ENCODE data around the gene EFNB3. TPM values are rescaled to one million over a fixed set of nuclear protein-coding genes. Genes with fewer than 3 reads are reported as not detected.

Gene EFNB3
- total RNA-seq, 3 donors from 2014 or later = 0.31 to 1.3 (median 0.35) TPM

GRCh38 chr17:7744416-7744815 lies 39.4 kb downstream of the EFNB3 start:
- Histone ChIP-seq H3K36me3 (ENCODE audit: low read depth) (no peaks in the 10 kb centered on the region), H3K9me3 (no peaks in the 10 kb centered on the region), H3K4me1 (ENCODE audit: low read depth) (no peaks in the 10 kb centered on the region), H3K4me3 (no peak overlapping the region)
- intact Hi-C loops (cut with DNase I, micrococcal nuclease) = loop anchor here in 1 of 2 donors (10.0 kb wide), 1 partner anchor 240 kb away; no protein-coding TSS in a partner anchor
- no peak for TF ChIP-seq CTCF (IDR thresholded peaks at IDR 0.05)
- peak; percentile 47 for ATAC-seq
- peak in 1 of 3 donors; percentile 8 for DNase-seq

- intact Hi-C loops (cut with DNase I, micrococcal nuclease) = loop anchor here in 1 of 2 donors (10.0 kb wide), 1 partner anchor 239 kb away; no protein-coding TSS in a partner anchor
- no peak for TF ChIP-seq CTCF (IDR thresholded peaks at IDR 0.05)
- no peak for ATAC-seq
These were observed 40.9 kb downstream of the EFNB3 start for GRCh38 chr17:7745748-7746470.

GRCh38 chr17:7747635-7748071 lies 42.7 kb downstream of the EFNB3 start:
- intact Hi-C loops (cut with DNase I, micrococcal nuclease) = loop anchor here in 1 of 2 donors (10.0 kb wide), 1 partner anchor 237 kb away; no protein-coding TSS in a partner anchor
- Histone ChIP-seq H3K9me3 (no peaks in the 10 kb centered on the region), H3K36me3 (ENCODE audit: low read depth) (no peaks in the 10 kb centered on the region), H3K4me1 (ENCODE audit: low read depth) (no peaks in the 10 kb centered on the region), H3K4me3 (no peak overlapping the region)
- ATAC-seq = no peak
- TF ChIP-seq CTCF (IDR thresholded peaks at IDR 0.05) = no peak
- DNase-seq = no peak

More at GRCh38 chr17:7745748-7746470, 40.9 kb downstream of the EFNB3 start:
- no peak overlapping the region for H3K4me3 ChIP-seq
- H3K9me3 ChIP-seq = no peaks in the 10 kb centered on the region
- no peaks in the 10 kb centered on the region for H3K4me1 ChIP-seq (ENCODE audit: low read depth)
- H3K36me3 ChIP-seq (ENCODE audit: low read depth) = no peaks in the 10 kb centered on the region
- DNase-seq = no peak

GRCh38 chr17:7748076-7748775 lies 43.2 kb downstream of the EFNB3 start:
- no peak for TF ChIP-seq CTCF (IDR thresholded peaks at IDR 0.05)
- intact Hi-C loops (cut with DNase I, micrococcal nuclease) = loop anchor here in 1 of 2 donors (10.0 kb wide), 1 partner anchor 237 kb away; no protein-coding TSS in a partner anchor
- H3K9me3 ChIP-seq = no peaks in the 10 kb centered on the region
- H3K4me1 ChIP-seq (ENCODE audit: low read depth) = no peaks in the 10 kb centered on the region
- ATAC-seq = no peak
- DNase-seq = no peak
- no peak overlapping the region for H3K4me3 ChIP-seq
- no peaks in the 10 kb centered on the region for H3K36me3 ChIP-seq (ENCODE audit: low read depth)

GRCh38 chr17:7750321-7750821 lies 45.4 kb downstream of the EFNB3 start:
- Histone ChIP-seq H3K9me3 (no peaks in the 10 kb centered on the region), H3K4me1 (ENCODE audit: low read depth) (no peaks in the 10 kb centered on the region), H3K4me3 (no peak overlapping the region), H3K36me3 (ENCODE audit: low read depth) (no peaks in the 10 kb centered on the region)
- TF ChIP-seq CTCF (IDR thresholded peaks at IDR 0.05) = no peak
- no peak for ATAC-seq
- no peak for DNase-seq
- intact Hi-C loops (cut with DNase I, micrococcal nuclease) = no loop called here

Data from mucosa of descending colon (tissue), 3 donors.